HepG2 (cell line): ENCODE results near the gene SLC29A1. TPM values are rescaled to one million over a fixed set of nuclear protein-coding genes. Genes with fewer than 3 reads are reported as not detected.

ENCODE experiments used
- BCL3 ChIP-seq: sonication (generic); formaldehyde crosslinking; IDR thresholded peaks from 2 replicates; pipeline ENCODE4 v1.5.1; 2020; ENCODE audit warnings: mild to moderate bottlenecking, missing genetic modification reagents, moderate library complexity
- CSRNP1 ChIP-seq: sonication (generic); formaldehyde crosslinking; IDR thresholded peaks from 2 replicates; pipeline ENCODE4 v1.8.1; 2023; ENCODE audit warnings: mild to moderate bottlenecking, missing genetic modification reagents
- ELF4 ChIP-seq: sonication (generic); formaldehyde crosslinking; IDR thresholded peaks from 2 replicates; pipeline ENCODE4 v1.5.0; 2020; ENCODE audit warnings: missing genetic modification reagents, mild to moderate bottlenecking, moderate library complexity, borderline replicate concordance
- ERF ChIP-seq: IDR thresholded peaks from 2 replicates; pipeline ENCODE4 v1.6.1; 2018; ENCODE audit warnings: missing biosample characterization, missing genetic modification reagents
- HNF4G ChIP-seq, 2 experiments: sonication (generic) in 1 of 2; formaldehyde crosslinking in 1 of 2; IDR thresholded peaks; 2 replicates each; pipeline versions ENCODE4 v1.4.0 to v1.6.1; 2011 to 2020; ENCODE audit warnings: borderline replicate concordance in 2 of 2, low read depth in 2 of 2, mild to moderate bottlenecking in 2 of 2, low read length in 1 of 2, missing genetic modification reagents in 1 of 2, moderate library complexity in 1 of 2
- KIAA2018 ChIP-seq: sonication (generic); formaldehyde crosslinking; IDR thresholded peaks from 2 replicates; pipeline ENCODE4 v1.5.0; 2020; ENCODE audit warnings: mild to moderate bottlenecking, missing genetic modification reagents, borderline replicate concordance
- MED1 ChIP-seq: sonication (generic); formaldehyde crosslinking; IDR thresholded peaks from 2 replicates; pipeline ENCODE4 v1.4.0; 2020; ENCODE audit warnings: missing genetic modification reagents
- ZBTB39 ChIP-seq: sonication (generic); formaldehyde crosslinking; IDR thresholded peaks from 2 replicates; pipeline ENCODE4 v1.5.0; 2020; ENCODE audit warnings: missing genetic modification reagents
- ZC3H13 ChIP-seq: sonication (generic); formaldehyde crosslinking; IDR thresholded peaks from 2 replicates; pipeline ENCODE4 v1.8.1; 2023; ENCODE audit warnings: mild to moderate bottlenecking, missing genetic modification reagents, moderate library complexity
- ZC3H4 ChIP-seq: sonication (generic); formaldehyde crosslinking; IDR thresholded peaks from 2 replicates; pipeline ENCODE4 v1.4.0; 2020; ENCODE audit warnings: missing genetic modification reagents, borderline replicate concordance
- ZIK1 ChIP-seq: sonication (generic); formaldehyde crosslinking; IDR thresholded peaks from 2 replicates; pipeline ENCODE4 v1.5.0; 2020; ENCODE audit warnings: mild to moderate bottlenecking, low read depth, missing genetic modification reagents, borderline replicate concordance
- ZNF572 ChIP-seq: sonication (generic); formaldehyde crosslinking; IDR thresholded peaks from 2 replicates; pipeline ENCODE4 v1.5.1; 2020; ENCODE audit warnings: mild to moderate bottlenecking, missing genetic modification reagents
- ZNF768 ChIP-seq: sonication (generic); formaldehyde crosslinking; IDR thresholded peaks from 2 replicates; pipeline ENCODE4 v1.4.0; 2020; ENCODE audit warnings: missing genetic modification reagents
- ZNF816 ChIP-seq: sonication (generic); formaldehyde crosslinking; IDR thresholded peaks from 2 replicates; pipeline ENCODE4 v1.8.0; 2022; ENCODE audit warnings: missing genetic modification reagents, mild to moderate bottlenecking, borderline replicate concordance
- polyA plus RNA-seq, 8 experiments: library from polyadenylated mRNA; depleted of rRNA in 3 of 8; stranded (reverse) in 7 of 8; unstranded in 1 of 8; fragments of >200 nt; fragmentation: Illumina TruSeq in 4 of 8; extraction: Trizol in 4 of 8; gene quantifications; 2 replicates each; pipeline versions ENCODE4 v1.2.1 to v1.2.3, GENCODE V29; 2011 to 2016; ENCODE audit warnings: low read depth in 4 of 8, missing spikeins in 1 of 8, mixed read lengths in 1 of 8; ENCODE audit not compliant: insufficient read depth in 1 of 8
- total RNA-seq, 5 experiments: library from RNA; depleted of rRNA; stranded (reverse); fragments of >200 nt; fragmentation: Illumina TruSeq; extraction: Trizol; gene quantifications; 2 replicates each; pipeline ENCODE4 v1.2.3, GENCODE V29; 2016; ENCODE audit warnings: low read depth in 1 of 5

SLC29A1 gene
- total and polyA plus RNA-seq, 2 of the 13 experiments (the other 11 are each of a cell fraction or from before 2014, with no cell fraction given) = 43.2 to 106 TPM

GRCh38 chr6:44237813-44238433 is 14.5 kb downstream of the SLC29A1 start (continued):
- TF ChIP-seq ZBTB39 (peak; percentile 37; the same call in 1 of the 2 replicates), ZC3H13 (CRISPR knock-in tag) (peak; percentile 88), ZNF768 (CRISPR knock-in tag) (peak; percentile 72; the same call in 1 of the 2 replicates), ZNF816 (CRISPR knock-in tag) (no peak), HNF4G (IDR thresholded peaks at IDR 0.05; ENCODE audit: borderline replicate concordance, low read depth, low read length) (no peak), HNF4G (CRISPR knock-in tag; IDR thresholded peaks at IDR 0.05; ENCODE audit: borderline replicate concordance, low read depth) (peak; percentile 6; the same call in 1 of the 2 replicates), KIAA2018 (CRISPR knock-in tag) (peak; percentile 70; the same call in 1 of the 2 replicates), BCL3 (CRISPR knock-in tag) (0 out of 2 replicates have a peak, but pooled peaks have one; percentile 18), ZC3H4 (CRISPR knock-in tag) (no peak), ELF4 (CRISPR knock-in tag) (0 out of 2 replicates have a peak, but pooled peaks have one; percentile 9), CSRNP1 (CRISPR knock-in tag) (peak; percentile 69; the same call in 1 of the 2 replicates), MED1 (no peak; the same call in none of the 2 replicates), ZIK1 (CRISPR knock-in tag) (0 out of 2 replicates have a peak, but pooled peaks have one; percentile 49), ZNF572 (CRISPR knock-in tag) (peak; percentile 93; the same call in 1 of the 2 replicates), ERF (CRISPR knock-in tag) (peak; percentile 40; the same call in 1 of the 2 replicates)
